Prostate gland (tissue), 2 donors: ENCODE data around the gene CTDNEP1. TPM values are rescaled to one million over a fixed set of nuclear protein-coding genes. Genes with fewer than 3 reads are reported as not detected.

ENCODE experiments used
- DNase-seq: peaks from one replicate; pipeline ENCODE4 v3.0.0-alpha.2; 2019; ENCODE audit warnings: low spot score
- H3K27ac ChIP-seq, 2 donors: fragments of 200-600 bp; sonication (generic); 2 replicates each; pipeline ENCODE4 v1.5.1; 2017 to 2019
- H3K27me3 ChIP-seq: fragments of 200-600 bp; sonication (generic); replicated peaks from 2 replicates; pipeline ENCODE4 v1.5.1; 2019; ENCODE audit not compliant: insufficient read depth
- H3K36me3 ChIP-seq, 2 donors: fragments of 200-600 bp; sonication (generic); 1 replicate in 1 of 2; 2 replicates in 1 of 2; pipeline versions ENCODE4 v1.5.1 to v1.8.1; 2017 to 2019
- H3K4me1 ChIP-seq: fragments of 200-600 bp; sonication (generic); replicated peaks from 2 replicates; pipeline ENCODE4 v1.5.1; 2019
- H3K4me3 ChIP-seq, 2 donors: fragments of 200-600 bp; sonication (generic); 2 replicates each; pipeline ENCODE4 v1.5.1; 2017 to 2019
- H3K9me3 ChIP-seq: fragments of 200-600 bp; sonication (generic); 2 replicates; pipeline ENCODE4 v1.5.1; 2017
- CTCF ChIP-seq, 4 experiments: fragments of 200-600 bp in 2 of 4; fragments of 450-650 bp in 2 of 4; sonication (generic) in 2 of 4; IDR thresholded peaks; 1 replicate in 3 of 4; 2 replicates in 1 of 4; pipeline ENCODE4 v1.5.1; 2016 to 2019; ENCODE audit warnings: antibody characterized with exemption in 4 of 4, mild to moderate bottlenecking in 2 of 4, moderate library complexity in 2 of 4
- POLR2A ChIP-seq: fragments of 450-650 bp; IDR thresholded peaks from one replicate; pipeline ENCODE4 v1.6.1; 2016; ENCODE audit warnings: antibody characterized with exemption, mild to moderate bottlenecking
- POLR2AphosphoS5 ChIP-seq: sonication (generic); formaldehyde crosslinking; IDR thresholded peaks from one replicate; pipeline ENCODE4 v1.6.1; 2017; ENCODE audit warnings: antibody characterized with exemption
- WGBS: methylation state at CpG from one replicate; pipeline ENCODE4 v1.1.5; 2018; 5-methylcytosine and 5-hydroxymethylcytosine counted together
- intact Hi-C: fragments of 100-400 bp; cut with DNase I; formaldehyde crosslinking; loops from one replicate; pipeline ENCODE4 v1.14.2; 2022
- total RNA-seq, 2 donors: library from RNA; depleted of rRNA; stranded (reverse); fragments of >200 nt; gene quantifications; one replicate each; pipeline ENCODE4 v1.1.0, GENCODE V29; 2016

CTDNEP1 gene
- total RNA-seq, 2 donors from 2014 or later, result 61.2 to 107 TPM

DNA sequence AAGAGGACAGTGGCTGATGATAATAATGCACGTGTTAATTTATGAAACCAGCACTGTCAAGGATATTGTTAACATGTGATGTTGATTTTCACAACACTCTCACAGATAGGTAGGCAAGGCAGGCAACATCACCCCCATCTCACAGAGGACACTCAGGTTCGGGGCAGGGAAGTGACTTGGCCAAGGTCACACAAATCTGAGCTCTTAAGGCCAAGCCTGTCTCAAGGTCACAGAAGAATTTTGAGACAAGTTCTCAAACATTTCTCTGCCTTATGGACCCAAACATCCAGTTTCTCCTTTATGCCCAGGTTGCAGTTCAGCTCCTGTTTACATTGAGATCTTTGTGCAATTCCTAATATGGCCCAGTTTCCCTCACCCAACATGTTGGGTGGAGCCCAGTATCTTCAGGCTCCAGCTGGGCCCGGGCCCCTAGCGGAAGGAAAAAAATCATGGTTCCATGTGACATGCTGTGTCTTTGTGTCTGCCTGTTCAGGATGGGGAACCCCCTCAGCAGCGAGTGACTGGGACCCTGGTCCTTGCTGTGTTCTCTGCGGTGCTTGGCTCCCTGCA, 31.3 kb upstream of the CTDNEP1 start:
- intact Hi-C loops, result loop anchor here (10.0 kb wide), 1 partner anchor 238 kb away; the partner anchor contains the start of gene SLC16A11
- peak overlapping the region; percentile 77 for H3K27ac ChIP-seq
- WGBS, result 59% methylated on average over 6 of the region's 6 CpGs

GRCh38 chr17:7281953-7282751, 30.6 kb upstream of the CTDNEP1 start:
- DNase-seq, result no peak
- H3K36me3 ChIP-seq, result no peaks in the 10 kb centered on the region
- no peaks in the 10 kb centered on the region for H3K9me3 ChIP-seq
- peak overlapping the region; percentile 77 for H3K27ac ChIP-seq
- no peak for TF ChIP-seq POLR2A
- TF ChIP-seq POLR2AphosphoS5, result no peak
- no peak for TF ChIP-seq CTCF (IDR thresholded peaks at IDR 0.05)
- intact Hi-C loops, result loop anchor here (2.0 to 10.0 kb wide), 2 partner anchors 29 to 237 kb away; partner anchors contain the start of genes ELP5 and SLC16A11
- peaks cover 9% of the 10 kb centered on the region for H3K4me1 ChIP-seq
- peak overlapping the region; percentile 34 to 41 for H3K4me3 ChIP-seq
- WGBS, result 2% methylated on average over 41 of the region's 43 CpGs
- H3K27me3 ChIP-seq, result no peaks in the 10 kb centered on the region

More for the DNA sequence above, 31.3 kb upstream of the CTDNEP1 start:
- Histone ChIP-seq H3K27me3 (no peaks in the 10 kb centered on the region), H3K36me3 (no peaks in the 10 kb centered on the region), H3K4me3 (peak overlapping the region in 1 of 2 donors; percentile 41), H3K4me1 (peaks cover 9% of the 10 kb centered on the region), H3K9me3 (no peaks in the 10 kb centered on the region)
- TF ChIP-seq POLR2AphosphoS5, result no peak
- no peak for TF ChIP-seq POLR2A
- TF ChIP-seq CTCF (IDR thresholded peaks at IDR 0.05), result no peak
- DNase-seq, result no peak

GRCh38 chr17:7281074-7281952, 29.8 kb upstream of the CTDNEP1 start, which contains the start of gene SLC2A4:
Gene SLC2A4, plus strand, starts transcription at chr17:7281718. Its CDS starts 217 bp downstream, at chr17:7281935.
- TF ChIP-seq POLR2A (peak; percentile 62), POLR2AphosphoS5 (peak; percentile 87), CTCF (IDR thresholded peaks at IDR 0.05) (peak in 2 of 4 experiments; percentile 25 to 27)
- Histone ChIP-seq H3K4me3 (peak within 1 kb of the TSS; percentile 34 to 41), H3K27ac (peak within 1 kb of the TSS; percentile 77), H3K27me3 (no peaks in the 10 kb centered on the region), H3K9me3 (no peaks in the 10 kb centered on the region), H3K36me3 (no peaks in the 10 kb centered on the region), H3K4me1 (peaks cover 9% of the 10 kb centered on the region)
- peak; percentile 96 for DNase-seq
- under 1% methylated on average over 58 of the region's 71 CpGs for WGBS
- intact Hi-C loops, result loop anchor here (2.0 to 10.0 kb wide), 2 partner anchors 29 to 237 kb away; partner anchors contain the start of genes ELP5 and SLC16A11

DNA sequence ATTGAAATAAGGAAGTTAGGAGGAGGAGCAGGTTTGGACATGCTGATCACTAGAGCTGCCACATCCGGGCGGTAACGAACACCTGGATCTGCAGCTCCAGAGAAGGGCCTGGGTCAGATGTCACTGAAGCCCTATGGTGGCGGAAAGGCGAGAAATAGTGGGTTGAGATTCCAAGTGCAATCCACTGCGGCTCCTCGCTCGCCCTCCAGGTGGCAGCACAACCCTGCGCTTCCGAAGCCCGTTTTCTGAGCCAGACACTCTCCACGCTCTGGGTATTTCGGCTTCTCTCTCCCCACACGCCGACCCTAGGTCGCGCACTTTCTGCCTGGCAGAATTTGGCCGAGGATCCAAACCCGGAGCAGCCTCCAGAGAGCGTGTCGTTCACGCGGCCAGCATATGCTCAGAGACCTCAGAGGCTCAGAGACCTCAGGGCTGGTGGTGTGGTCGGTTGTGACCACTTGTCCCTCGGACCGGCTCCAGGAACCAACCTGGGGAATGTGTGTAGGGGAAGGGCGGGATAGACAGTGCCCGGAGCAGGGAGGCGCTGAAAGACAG, 29.1 kb upstream of the CTDNEP1 start:
- peak overlapping the region; percentile 77 for H3K27ac ChIP-seq
- peaks cover 9% of the 10 kb centered on the region for H3K4me1 ChIP-seq
- peak overlapping the region; percentile 34 to 41 for H3K4me3 ChIP-seq
- TF ChIP-seq CTCF (IDR thresholded peaks at IDR 0.05) (peak; percentile 79 to 99 (median 88)), POLR2A (peak; percentile 29), POLR2AphosphoS5 (peak; percentile 59)
- no peaks in the 10 kb centered on the region for H3K9me3 ChIP-seq
- no peaks in the 10 kb centered on the region for H3K36me3 ChIP-seq
- H3K27me3 ChIP-seq, result no peaks in the 10 kb centered on the region
- peak; percentile 74 for DNase-seq
- WGBS, result under 1% methylated on average over 29 of the region's 29 CpGs
- intact Hi-C loops, result loop anchor here (1.0 to 10.0 kb wide), 3 partner anchors 16 to 236 kb away; partner anchors contain the start of genes ELP5 and SLC16A11
